COLO829 (cell line): ENCODE measurements around the gene CHCHD3.
"Not testable (repeated sequence)": the region's sequence is repeated elsewhere in the genome, so short reads cannot be mapped to it uniquely, and the experiment has no call there.

Experiments
- DNase-seq: peaks from one replicate; pipeline ENCODE4 v3.0.0; 2012; ENCODE audit warnings: low spot score

Gene CHCHD3

DNA sequence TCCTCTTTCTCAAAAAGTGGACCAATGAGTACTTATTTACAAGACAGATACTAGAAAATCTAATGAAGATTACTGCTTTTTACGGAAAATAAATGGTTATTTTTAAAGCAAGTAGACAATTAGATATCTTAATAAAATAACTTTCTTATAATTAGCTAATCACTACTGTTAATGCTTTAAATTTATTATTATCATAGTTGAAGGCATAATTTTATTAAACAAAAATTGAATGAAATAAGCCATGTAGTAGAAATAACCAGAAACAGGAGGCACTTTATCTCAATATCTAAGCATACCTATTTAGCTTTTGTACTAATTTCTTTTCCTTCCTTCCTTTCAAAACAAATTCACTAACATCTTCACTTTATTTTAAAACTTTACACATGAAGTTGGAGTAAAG lies 134.9 kb downstream of the CHCHD3 start:
- no peak for DNase-seq

DNA sequence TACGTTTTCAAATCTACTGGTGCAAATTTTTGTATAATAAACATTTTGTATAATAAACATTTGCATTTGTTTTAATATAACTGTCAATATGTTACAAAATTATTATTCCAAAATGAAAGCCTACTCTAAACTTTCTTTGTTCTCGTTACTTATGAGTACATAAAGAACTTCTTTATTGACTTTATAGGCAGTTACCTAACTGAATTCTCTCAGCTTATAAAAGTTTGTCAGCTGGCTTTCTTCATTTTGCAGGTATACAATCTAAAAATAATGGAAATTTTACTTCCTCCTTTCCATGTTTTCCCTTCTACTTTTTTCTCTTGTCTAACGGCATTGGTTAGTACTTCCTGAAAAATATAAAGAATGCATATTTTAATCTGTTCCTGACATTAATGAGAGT lies 137.1 kb downstream of the CHCHD3 start:
- DNase-seq, result no peak

DNA sequence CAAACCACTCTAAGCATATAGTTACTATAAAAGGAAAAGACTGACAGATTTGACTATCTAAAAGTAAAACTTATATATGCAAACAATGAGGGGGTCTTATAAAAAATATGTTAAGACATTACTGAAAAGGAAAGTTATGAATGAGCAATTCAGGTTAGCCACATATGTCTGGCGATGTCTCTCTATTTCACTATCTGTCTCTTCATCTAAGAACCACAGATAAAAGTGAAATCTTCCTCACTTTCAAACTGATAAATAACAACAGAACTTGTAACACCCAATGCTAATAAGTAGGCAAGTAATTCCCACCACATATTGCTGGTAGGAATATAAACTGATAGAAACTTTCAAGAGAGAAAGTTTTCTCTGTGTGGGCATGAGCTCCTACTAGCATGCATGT lies 138.2 kb downstream of the CHCHD3 start:
- DNase-seq, result no peak

GRCh38 chr7:132942701-132943100 lies 139.2 kb downstream of the CHCHD3 start:
- no peak for DNase-seq

DNA sequence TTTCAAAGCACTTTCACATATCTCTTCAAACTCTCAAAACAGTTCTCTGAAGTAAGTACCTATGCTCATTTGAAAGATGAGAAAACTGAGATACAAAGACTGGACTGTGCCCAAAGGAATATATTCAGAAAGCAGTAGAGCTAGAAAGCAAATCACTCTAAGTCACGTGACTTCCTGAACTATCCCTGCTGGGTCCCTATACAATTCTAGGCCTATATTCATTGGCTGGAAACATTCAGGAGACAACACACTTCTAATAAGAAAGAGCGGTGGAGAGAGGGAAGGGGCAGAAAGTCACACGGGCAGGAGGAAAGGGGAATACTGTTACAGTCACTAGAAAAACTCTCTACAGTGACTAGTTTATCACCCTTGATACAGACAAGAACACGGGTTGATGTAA lies 140.0 kb downstream of the CHCHD3 start:
- DNase-seq, result no peak

DNA sequence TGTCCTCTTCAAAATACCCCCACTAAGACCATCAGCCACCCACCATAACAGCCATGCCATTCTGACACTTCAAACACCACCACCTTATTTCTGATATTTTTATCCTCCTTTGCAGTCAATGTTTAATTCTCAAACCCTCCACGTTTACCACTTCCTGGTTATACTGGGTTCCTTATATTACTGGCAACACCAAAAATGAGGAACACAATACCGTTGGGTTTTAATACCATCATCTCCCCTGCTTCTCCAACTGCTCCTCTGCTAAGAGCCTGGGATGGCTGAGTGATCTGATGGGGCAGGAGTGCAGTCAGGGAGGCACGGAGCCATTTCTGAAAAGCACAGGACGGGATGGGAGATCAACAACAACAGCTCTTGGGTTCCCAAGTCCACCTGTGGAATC lies 140.5 kb downstream of the CHCHD3 start:
- DNase-seq, result no peak

- DNase-seq, result no peak
These were observed 141.8 kb downstream of the CHCHD3 start for GRCh38 chr7:132940084-132940483.

DNA sequence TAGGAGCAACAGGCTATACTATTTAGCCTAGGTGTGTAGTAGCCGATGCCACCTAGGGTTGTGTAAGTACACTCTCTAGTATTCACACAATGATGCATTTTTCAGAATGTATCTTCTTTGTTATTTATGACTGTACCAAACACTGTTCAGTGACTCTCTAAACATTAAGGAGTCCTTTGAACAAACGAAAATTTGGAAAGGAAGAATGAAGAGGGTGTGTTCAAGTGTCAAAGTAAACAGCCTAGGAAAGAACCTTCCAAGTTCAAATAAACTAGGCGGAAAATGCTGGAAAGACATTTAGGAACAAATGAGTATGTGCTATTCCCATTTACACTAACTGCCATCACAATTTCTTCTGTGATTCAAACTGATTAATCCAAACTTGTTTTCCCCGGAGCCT lies 142.4 kb downstream of the CHCHD3 start:
- DNase-seq, result no peak

- DNase-seq, result no peak
These were observed 144.6 kb downstream of the CHCHD3 start for GRCh38 chr7:132937286-132937685.

GRCh38 chr7:132935608-132936007 lies 146.3 kb downstream of the CHCHD3 start:
- DNase-seq, result no peak

GRCh38 chr7:132934017-132934416 lies 147.9 kb downstream of the CHCHD3 start:
- DNase-seq, result no peak

- no peak for DNase-seq
These were observed 148.8 kb downstream of the CHCHD3 start for GRCh38 chr7:132933072-132933458.

DNA sequence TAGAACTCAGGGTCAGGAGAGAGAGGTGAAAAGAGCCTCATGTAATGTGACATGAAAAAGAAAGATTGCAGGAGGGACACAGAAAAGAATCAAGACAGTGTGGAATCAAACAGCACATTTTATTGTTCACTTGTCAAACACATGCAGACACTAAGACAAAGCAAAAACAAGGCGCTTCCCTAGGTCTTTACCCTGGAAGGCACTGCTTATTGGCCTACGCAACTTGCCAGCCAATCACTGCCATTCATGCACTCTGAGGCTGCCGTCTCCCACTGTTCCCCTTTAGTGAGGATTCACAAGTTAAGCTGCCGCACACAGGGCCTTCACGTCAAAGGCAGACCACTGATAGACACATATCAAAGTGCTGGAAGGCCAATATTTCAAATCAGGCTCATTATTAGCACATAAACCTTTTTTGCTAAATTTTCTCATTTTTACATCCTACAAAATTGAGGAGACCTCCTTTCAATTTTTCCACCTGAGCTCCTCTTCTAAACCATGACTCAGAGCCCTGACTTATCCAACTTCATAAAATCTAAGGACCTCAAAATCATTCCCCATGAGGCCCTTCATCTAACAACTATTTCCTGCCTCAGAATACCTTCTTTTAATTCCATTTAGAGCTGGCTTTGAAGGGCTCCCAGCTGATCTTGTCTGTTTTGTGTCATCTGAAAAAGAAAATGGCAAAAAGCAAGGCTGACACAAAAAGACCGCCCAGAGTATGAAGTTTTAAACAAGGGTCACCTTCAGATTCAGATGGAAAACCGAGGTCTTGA lies 149.4 kb downstream of the CHCHD3 start:
- DNase-seq, result no peak

DNA sequence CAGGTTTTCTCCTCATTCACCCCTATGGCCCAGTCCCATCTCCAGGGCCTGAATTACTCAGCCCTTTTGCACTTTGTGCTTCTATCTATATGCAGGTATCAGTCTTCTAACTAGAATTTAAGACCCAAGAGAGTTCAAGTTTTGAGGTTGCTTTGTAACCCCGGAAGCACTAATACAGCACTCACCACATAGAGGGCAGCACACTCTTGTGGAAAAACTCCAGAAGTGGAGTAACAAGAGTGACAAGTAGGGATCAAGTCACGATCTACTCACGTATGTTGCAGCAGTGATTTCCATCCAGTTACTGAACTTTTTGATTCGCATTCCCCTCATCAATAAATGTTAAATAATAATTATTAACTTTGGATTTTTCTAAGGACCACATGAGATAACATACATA lies 151.0 kb downstream of the CHCHD3 start:
- DNase-seq, result peak; percentile 46

- DNase-seq, result not testable (repeated sequence)
These were observed 151.9 kb downstream of the CHCHD3 start for GRCh38 chr7:132929944-132930343.

GRCh38 chr7:132919771-132920170 lies 162.1 kb downstream of the CHCHD3 start:
- DNase-seq, result no peak

DNA sequence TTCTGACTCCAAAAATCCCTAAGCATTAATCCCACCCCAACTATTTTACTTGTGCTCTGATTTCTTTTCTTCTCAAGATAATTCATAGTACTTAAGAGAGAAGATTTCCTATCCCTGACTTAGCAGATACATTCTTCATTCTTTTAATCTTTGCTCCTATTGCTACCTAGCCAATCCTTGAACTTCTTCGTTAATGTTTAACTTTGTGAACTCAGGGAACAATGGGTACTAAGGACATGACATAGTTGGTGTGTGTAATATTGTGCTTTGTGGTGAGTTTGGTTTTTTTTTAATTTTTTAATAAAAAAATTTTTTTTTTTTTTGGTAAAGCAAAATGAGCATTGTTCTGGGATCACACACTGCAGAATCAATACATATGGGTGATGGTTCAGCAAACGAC lies 166.2 kb downstream of the CHCHD3 start:
- no peak for DNase-seq

GRCh38 chr7:132910657-132911056 lies 171.2 kb downstream of the CHCHD3 start:
- DNase-seq, result no peak

DNA sequence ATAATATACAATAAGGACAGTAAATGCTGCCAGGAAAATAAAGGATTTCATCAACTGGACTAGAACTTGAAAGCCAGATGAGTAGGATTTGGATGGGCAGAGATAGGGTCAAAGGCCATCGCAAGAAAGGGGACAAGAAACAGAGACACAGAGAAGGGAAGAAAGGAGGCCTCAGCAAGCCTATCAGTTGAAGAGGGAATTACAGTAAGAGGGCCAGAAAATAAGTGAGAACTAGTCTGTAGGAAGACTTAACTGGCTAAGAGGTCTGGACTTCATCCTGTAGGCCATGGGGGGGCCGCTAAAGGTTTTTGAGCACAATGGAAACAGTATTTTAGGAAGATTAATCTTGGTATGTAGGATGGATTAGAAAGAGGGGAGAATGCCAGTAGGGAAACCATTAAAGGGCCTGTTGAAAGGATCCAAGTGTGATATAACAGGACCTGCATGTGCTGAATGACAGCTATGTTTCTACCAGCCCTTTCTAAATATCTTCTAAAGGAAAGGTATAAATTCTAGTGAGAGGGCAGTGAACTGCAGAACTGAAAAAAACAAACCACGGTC lies 174.4 kb downstream of the CHCHD3 start:
- DNase-seq, result no peak

DNA sequence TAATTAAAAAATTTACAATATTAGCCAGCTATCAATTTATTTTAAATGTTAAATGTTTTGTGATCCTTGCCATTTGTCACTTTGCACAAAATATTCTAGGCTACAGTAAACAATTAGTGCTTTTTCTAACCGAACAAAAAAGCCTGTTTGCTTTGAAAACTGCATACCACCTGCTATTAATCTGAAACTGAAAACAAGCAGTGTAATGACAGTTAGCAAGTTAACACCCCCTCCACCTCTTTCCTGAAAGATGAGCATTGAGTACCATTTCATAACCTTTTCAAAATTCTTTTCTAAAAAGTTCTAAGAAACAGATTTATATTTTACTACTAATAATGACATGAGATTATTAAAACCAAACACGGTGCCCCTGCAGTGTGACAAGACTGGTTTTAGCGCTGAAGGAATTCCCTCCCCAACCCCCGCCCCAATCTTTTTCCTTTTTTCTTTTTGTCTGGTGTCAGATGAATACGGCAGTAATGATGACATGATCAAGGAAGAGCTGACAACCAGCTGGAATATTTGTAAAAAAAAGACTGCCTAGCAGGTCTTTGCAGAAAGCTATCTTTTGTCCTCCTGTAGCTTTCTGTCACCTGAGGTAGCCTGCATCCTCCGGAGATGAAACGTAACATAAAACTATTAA lies 175.6 kb downstream of the CHCHD3 start:
- DNase-seq, result no peak

DNA sequence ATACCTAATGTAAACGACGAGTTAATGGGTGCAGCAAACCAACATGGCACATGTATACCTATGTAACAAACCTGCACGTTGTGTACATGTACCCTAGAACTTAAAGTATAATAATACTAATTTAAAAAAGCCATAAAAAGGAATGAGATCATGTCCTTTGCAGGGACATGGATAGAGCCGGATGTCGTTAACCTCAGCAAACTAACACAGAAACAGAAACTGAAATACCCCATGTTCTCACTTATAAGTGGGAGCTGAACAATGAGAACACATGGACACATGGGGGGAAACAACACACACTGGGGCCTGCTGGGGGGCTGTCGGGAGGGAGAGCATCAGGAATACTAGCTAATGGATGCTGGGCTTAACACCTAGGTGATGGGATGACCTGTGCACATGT lies 176.8 kb downstream of the CHCHD3 start:
- not testable (repeated sequence) for DNase-seq

DNA sequence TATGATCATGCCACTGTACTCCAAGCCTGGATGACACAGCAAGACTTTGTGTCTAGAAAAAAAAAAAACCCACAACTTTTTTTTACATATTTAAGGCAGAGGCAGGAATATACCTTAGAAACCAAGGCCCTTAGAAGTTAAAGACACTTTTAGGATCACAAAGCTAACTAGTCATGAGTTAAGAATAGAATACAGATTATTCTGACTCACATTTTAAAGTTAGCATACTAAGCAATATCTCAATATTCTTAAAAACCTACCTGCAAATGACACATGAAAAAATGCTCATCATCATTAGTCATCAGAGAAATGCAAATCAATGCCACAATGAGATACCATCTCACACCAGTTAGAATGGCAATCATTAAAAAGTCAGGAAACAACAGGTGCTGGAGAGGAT lies 177.7 kb downstream of the CHCHD3 start:
- no peak for DNase-seq

GRCh38 chr7:132902294-132902693 lies 179.6 kb downstream of the CHCHD3 start:
- DNase-seq, result not testable (repeated sequence)

DNA sequence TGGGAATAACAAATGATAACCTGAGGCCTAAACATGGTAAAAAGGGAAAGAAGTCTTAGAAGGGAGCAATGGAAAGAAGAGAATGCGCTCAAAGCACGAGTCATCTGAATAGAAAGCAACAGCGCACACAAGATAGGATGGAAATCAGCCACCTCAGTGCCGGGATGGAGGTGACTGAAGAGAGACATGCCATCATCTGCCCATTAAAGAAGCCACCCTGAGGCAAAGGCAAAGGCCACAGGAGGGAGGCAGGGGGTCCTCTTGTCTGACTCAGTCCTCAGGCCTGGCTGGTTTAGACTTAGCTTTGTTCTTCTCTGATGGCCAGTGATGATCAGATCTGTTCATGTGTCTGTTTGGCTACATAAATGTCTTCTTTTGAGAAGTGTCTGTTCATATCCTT lies 180.6 kb downstream of the CHCHD3 start:
- DNase-seq, result no peak
